Anterior cingulate cortex (tissue), 58 donors: Measurements from ENCODE around the gene FSTL4.

Experiments used
- DNase-seq, 58 donors: peaks; one replicate each; lab custom pipeline; 2025; lab: John Stamatoyannopoulos, UW

FSTL4 gene

GRCh38 chr5:133316346-133317343 is 295.7 kb downstream of the FSTL4 start:
- DNase-seq = no peak

DNA sequence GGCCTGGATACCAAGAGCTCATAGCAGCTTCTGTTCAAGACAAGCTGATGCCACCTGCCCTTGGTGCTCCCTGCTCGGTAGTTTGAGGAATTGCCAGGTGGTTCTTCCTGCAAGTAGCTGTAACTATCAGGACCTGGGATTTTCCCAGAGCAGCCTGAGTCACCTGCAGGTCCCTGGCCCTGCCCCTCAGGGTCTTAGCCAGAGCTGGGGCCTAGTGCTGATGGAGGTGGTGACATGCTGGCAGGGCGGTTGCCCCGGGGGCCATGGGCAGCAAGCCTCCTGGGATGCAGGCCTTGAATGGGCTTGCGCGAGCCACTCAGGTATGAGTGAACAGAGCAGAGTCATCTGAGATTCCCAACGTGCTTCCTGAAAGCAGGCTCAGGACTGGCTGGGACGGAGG is 298.3 kb downstream of the FSTL4 start:
- DNase-seq = no peak

GRCh38 chr5:133311176-133311575 is 301.2 kb downstream of the FSTL4 start:
- DNase-seq = no peak

GRCh38 chr5:133309984-133310621 is 302.2 kb downstream of the FSTL4 start:
- no peak for DNase-seq

DNA sequence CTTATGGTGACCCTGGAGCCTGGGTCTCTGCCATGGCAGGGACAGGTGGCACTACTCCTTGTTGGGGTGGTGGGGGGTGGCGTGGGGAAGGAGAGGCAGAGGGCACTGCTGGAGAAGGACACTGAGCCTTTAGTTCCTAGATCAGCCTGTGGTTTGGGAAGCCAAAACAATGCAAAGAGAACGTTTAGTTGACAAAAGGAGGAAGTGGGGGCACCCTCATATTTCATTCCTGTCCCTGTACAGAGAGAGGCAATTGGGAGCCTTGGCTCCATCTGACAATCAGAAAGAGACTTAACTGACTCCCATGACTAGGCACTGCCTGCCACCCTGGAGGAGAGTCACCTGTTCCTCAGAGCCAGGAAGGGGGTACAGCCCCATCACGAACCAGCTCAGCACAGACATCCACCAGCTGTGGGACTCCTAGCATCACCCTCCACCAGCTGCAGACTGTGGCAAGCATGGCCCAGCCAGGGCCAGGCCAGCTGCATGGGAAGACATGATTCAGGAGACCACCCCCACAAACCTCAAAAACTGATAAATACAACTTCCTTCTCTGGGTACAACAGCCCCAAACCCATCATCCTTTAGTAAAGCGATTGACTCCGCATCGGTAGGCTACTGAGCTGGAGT is 303.1 kb downstream of the FSTL4 start:
- no peak for DNase-seq

GRCh38 chr5:133307275-133307674 is 305.1 kb downstream of the FSTL4 start:
- DNase-seq = no peak

DNA sequence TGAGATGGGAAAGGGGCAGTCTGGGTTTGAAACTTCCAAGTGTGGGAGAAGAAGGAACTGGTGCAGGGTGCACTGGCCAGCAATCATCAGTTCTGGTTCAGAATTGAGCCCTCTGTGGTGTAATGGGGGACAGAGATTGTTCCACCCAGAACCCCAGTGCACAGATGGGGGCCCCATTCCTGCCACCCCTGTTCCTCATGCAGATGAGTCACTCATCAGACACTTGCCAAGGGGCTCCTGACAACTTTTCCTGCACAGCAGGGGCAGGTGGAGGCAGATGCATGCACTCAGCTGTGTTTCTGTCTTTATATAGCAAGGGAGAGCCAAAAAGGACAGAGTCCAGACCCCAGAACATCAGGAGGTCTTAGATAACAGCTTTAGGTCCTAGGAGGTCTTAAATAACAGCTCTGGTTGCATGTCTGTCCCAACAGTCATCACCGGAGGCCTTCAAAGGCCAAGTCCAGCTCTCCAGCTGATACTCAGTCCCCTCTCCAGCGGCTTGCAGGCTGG is 307.6 kb downstream of the FSTL4 start:
- no peak for DNase-seq

DNA sequence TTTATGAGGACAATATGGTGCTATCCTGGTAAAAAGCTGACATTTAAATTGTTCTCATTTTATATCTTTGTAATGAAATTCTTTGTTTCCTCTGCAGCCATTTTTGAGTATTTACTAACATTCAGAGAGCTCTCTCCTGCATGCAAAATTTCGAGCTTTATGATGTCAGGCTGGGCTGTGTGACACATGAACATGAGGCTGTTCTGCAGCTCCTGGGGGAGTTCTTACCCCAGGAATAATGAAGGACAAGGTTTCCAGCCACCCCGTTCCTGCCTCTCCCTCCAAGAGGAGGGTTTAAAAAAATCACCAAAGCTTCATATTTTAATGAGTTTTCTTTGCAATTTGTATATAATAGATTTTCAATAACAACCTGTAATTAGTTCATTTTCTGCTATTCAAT is 308.2 kb downstream of the FSTL4 start:
- DNase-seq = no peak

DNA sequence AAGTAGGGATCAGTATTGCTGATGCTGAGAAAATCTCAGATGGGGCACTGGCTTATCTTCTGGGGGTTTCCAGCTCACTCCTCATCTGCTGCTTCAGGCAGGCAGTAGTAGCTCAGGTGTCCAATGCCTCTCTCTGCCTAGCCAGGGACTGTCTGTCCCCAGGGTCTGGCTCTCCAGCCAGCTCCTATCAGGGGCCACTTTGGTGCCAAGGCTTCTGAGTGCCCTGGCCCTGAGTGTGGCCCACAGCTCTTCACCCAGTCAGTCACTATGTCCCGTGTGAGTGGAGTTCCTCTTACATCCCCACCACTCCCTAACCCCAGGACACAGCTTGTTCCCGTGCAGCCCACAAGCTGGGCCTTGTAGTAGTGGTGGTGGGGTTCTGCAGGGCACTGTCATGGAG is 309.0 kb downstream of the FSTL4 start:
- DNase-seq = no peak

DNA sequence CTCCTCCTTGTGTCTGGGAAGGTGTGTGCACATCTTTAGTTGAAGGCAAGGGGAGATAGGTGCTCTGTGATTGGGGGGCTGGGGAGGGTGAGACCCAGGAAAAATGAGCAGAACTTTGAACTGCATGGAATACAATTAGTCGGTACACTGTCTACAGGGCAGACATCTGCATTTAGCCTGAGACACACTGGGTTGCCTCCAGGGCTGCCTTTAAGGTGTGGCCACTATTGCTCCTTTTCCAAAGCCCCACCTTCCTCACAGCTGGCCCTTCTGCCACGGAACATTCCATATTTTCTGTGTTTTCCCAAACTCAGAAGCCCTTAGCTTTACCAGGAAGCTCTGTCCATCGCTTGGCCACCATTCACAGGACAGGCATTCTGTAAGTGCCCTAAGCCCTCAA is 312.6 kb downstream of the FSTL4 start:
- DNase-seq = no peak

DNA sequence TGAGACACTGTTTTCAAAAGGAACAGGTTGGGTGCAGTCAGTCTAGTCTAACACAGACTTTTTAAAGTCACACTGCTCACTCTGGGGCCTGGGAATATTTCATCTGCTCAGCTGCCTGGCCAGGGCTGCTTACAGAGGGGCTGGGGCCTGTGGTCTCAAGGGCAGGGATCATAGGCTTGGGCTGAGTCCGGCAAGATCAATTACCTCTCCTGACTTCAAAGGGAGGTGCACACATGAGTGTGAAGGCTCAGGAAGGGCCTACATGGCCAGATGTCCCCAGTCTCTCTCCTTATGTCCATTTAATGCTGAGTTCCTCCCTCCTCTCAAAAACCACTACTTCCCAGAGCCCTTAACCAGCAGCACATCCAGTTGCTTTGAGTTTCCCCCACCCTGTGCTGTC is 313.3 kb downstream of the FSTL4 start:
- no peak for DNase-seq

DNA sequence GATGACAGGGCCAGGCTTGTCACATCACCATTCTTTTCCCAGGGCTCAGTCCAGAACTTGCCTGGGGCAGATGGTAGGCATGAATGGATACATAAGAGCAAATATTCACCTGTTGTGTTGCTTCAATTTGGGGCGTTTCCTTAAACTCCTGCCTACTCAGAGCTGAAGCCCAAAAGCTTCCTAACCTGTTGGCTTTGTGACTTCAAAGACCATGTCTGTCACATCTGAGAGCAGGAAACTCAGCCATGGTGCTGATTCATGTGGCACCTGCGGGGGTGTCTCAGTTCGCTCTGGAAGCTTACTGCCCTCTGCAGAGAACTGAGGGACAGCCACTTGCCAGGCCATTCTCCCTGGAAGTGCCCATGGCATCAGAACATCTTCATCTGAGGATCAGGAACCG is 313.9 kb downstream of the FSTL4 start:
- DNase-seq = no peak

DNA sequence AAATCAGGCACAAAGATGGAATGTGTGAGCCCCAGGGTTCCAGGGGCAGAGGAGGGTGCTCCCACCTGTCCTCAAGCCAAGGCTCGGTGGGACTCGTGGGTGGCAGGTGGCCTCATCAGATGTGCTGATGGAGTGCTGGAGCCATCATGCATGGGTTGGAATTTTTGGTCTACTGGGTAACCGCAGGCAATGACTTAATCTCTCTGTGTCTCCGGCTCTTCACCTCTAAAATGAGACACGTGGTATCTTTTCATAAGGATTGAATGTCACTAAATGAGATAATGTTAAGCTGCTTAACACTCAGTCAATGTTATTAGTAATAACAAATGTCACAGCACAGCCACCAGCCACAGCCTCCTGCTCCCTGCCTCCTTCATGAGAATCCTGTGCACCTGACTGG is 315.0 kb downstream of the FSTL4 start:
- DNase-seq = no peak

GRCh38 chr5:133296624-133297023 is 315.7 kb downstream of the FSTL4 start:
- no peak for DNase-seq

- DNase-seq = no peak
These were observed 316.8 kb downstream of the FSTL4 start for GRCh38 chr5:133295520-133295919.

DNA sequence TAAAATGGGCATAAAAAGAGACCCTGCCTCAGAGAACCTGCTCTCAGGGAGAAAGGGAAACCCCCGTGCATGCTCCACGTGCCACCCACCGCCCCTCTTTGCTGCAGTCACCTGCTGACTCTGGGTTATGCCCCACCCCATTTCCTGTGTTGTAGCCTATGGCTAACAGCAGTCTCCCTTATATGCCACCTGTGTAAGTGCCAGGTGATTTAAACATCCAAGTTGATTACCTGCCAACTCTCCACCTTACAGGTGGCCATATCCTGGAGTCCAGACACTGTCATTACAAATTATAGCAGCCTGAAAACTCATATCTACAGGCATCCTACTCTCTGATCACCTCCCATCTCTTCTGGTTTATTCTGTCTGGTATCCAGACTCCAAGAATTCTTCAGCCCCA is 318.0 kb downstream of the FSTL4 start:
- DNase-seq = no peak

- DNase-seq = no peak
These were observed 318.4 kb downstream of the FSTL4 start for GRCh38 chr5:133293960-133294359.

DNA sequence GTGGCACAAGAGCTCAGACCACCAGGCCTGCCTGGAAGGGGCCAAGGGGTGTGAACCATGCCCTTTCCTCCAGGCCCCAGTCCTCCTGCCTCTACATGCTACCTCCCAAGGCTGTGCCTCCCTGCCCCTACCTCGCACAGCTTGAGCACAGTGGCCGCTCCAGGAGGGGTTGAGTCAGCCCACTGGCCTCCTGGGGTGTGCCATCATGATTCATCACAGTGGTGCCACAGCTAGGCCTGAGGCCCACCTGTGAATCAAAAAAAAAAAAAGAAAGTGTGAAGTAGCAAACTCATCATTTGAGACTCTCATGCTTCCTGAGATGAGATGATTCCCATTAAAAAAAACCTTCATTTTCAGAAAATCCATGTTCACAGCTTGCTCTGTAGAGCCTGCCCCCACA is 320.0 kb downstream of the FSTL4 start:
- no peak for DNase-seq

GRCh38 chr5:133291524-133291923 is 320.8 kb downstream of the FSTL4 start:
- DNase-seq = no peak

DNA sequence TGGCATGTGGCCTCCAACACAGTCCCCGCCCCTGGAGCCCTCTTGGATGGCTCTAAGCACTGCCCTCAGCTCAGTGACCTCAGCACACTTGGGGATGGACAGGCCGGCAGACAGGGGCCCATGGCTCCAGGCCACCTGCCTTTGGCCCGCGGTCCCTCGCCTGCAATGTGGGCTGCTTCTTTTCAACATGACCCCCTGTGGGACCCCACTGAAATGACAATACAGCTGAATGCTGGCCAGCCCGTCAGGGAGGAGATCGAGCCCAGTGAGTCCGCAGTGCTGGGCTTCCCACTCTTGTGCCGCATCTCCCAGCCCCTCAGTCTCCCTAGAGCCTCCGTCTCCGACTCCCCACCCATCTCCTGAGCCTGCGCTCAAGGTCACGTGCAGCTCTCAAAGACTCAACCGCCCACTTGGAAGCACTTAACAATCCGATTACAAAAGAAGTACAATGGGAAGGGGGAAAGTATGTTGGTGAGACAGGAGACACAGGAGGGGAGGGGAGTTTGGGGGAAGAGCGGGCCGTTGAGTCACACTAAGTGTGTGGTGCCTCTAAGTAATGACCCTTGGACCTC is 321.6 kb downstream of the FSTL4 start:
- peak in 1 of 58 donors; percentile 20 for DNase-seq
